ENCODE results near the gene REC114. TPM values are rescaled to one million over a fixed set of nuclear protein-coding genes. Genes with fewer than 3 reads are reported as not detected.

Gene REC114
- total and polyA plus RNA-seq, 9 of the 15 experiments (the other 6 are each of a cell fraction or from before 2014, with no cell fraction given) = 0.07 to 0.24 TPM; not detected in 7

DNA sequence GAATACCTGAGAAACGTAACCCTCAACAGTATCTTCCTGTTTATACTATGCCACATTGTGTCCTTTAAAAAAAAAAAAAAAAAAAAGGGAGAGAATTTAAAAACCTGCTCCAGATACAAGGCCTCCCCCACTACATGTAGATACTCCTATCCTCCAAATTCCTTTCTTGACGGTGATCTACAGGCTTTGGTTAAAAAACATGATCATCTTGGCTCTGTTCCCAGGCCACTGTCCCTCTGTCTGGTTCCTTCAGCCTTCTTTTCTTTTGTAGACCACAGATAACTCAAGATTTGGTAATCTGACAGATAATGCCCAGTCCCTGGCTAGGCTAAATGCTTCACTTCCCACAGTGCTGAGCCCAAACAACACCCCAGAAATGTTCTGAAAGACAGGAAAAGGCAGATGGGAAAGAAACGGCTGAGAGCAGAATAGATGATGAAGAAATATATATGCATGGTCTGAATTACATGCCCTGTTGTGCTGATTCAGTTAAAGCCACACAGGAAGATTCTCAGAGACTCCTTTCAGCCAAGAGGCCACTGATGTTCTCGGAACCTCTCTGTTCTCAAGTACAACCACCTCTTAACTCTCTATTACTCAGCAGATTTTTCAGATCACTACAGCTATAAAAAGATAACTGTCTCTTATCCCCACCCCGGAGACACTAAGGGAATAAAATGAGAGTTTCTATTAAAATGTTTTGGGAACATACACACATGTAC lies 141.9 kb downstream of the REC114 start (continued):
- no peak for TF ChIP-seq LARP7 (IDR thresholded peaks at IDR 0.05)
- no peak for TF ChIP-seq ARID4B (CRISPR knock-in tag; IDR thresholded peaks at IDR 0.05)
- TF ChIP-seq ARID1B (IDR thresholded peaks at IDR 0.05) = 0 out of 2 replicates have a peak, but pooled peaks have one; percentile 15
- no peak for TF ChIP-seq SIX5 (IDR thresholded peaks at IDR 0.05; ENCODE audit: borderline replicate concordance in 1 of 2, insufficient read depth in 1 of 2, low read depth in 1 of 2, low read length in 2 of 2)
- no peak for TF ChIP-seq ZNF740 (CRISPR knock-in tag; IDR thresholded peaks at IDR 0.05)
- no peak for TF ChIP-seq ZNF740 (tag; IDR thresholded peaks at IDR 0.05)
- no peak for TF ChIP-seq FOSL1 (tag; conservative IDR thresholded peaks at IDR 0.05)
- no peak for TF ChIP-seq TRIM25 (IDR thresholded peaks at IDR 0.05; ENCODE audit: borderline replicate concordance)
- no peak for TF ChIP-seq RFX5 (IDR thresholded peaks at IDR 0.05; ENCODE audit: low read depth, low read length)
- TF ChIP-seq EP400 (IDR thresholded peaks at IDR 0.05) = no peak
- TF ChIP-seq SMAD4 (CRISPR knock-in tag; conservative IDR thresholded peaks at IDR 0.05) = no peak
- no peak for TF ChIP-seq U2AF1 (optimal IDR thresholded peaks at IDR 0.05; ENCODE audit: low read depth, low read length)
- TF ChIP-seq KDM4B (IDR thresholded peaks at IDR 0.05; ENCODE audit: borderline replicate concordance in 2 of 2, low read depth in 1 of 2) = no peak
- no peak for TF ChIP-seq NELFE (IDR thresholded peaks at IDR 0.05; ENCODE audit: insufficient read depth, insufficient read length)
- no peak for TF ChIP-seq HNRNPL (IDR thresholded peaks at IDR 0.05; ENCODE audit: low read depth, low read length)
- TF ChIP-seq SAP30 (IDR thresholded peaks at IDR 0.05; ENCODE audit: borderline replicate concordance, insufficient read depth, low read depth, low read length, poor library complexity, severe bottlenecking) = no peak
- TF ChIP-seq TCF3 (CRISPR knock-in tag; IDR thresholded peaks at IDR 0.05) = no peak
- TF ChIP-seq EGR1 (conservative IDR thresholded peaks at IDR 0.05) = no peak
- TF ChIP-seq CCNT2 (IDR thresholded peaks at IDR 0.05; ENCODE audit: borderline replicate concordance, extremely low read depth, insufficient read length, low read depth, low read length) = no peak

Measured in K562 (cell line).